Stimulated activated CD4-positive, alpha-beta T cell treated with anti-CD3 and anti-CD28 coated beads, Interleukin-1b, Interleukin-23, amount 100 ng/mL, for 1 hour (primary cell): ENCODE measurements around the gene PES1.
"Not testable (repeated sequence)": the region's sequence is repeated elsewhere in the genome, so short reads cannot be mapped to it uniquely, and the experiment has no call there.

Source experiments
- DNase-seq, 2 donors: peaks; one replicate each; pipeline ENCODE4 v3.0.0-alpha.2; 2020; ENCODE audit warnings: low read depth in 2 of 2

The PES1 gene

GRCh38 chr22:30591588-30592359 lies at the start of gene PES1:
TSS of gene PES1 (minus strand) at chr22:30591910. CDS start at chr22:30591833, 77 bp downstream.
- peak; percentile 86 to 89 for DNase-seq

- DNase-seq, result no peak
These were observed 49.2 kb upstream of the PES1 start for GRCh38 chr22:30640839-30641430.

GRCh38 chr22:30640361-30640760 lies 48.7 kb upstream of the PES1 start:
- no peak for DNase-seq

- DNase-seq, result no peak
These were observed 46.0 kb upstream of the PES1 start for GRCh38 chr22:30637701-30638114.

- no peak for DNase-seq
These were observed 44.7 kb upstream of the PES1 start for GRCh38 chr22:30636226-30637077.

GRCh38 chr22:30635273-30636225 lies 43.8 kb upstream of the PES1 start, which contains the start of gene SLC35E4:
TSS of gene SLC35E4 (plus strand) at chr22:30635781. CDS start at chr22:30636451, 670 bp downstream.
- DNase-seq, result peak; percentile 92 to 99

- peak; percentile 80 to 89 for DNase-seq
These were observed 42.9 kb upstream of the PES1 start for GRCh38 chr22:30634471-30635233.

GRCh38 chr22:30631469-30631868 lies 39.8 kb upstream of the PES1 start:
- not testable (repeated sequence) for DNase-seq

GRCh38 chr22:30628491-30628890 lies 36.8 kb upstream of the PES1 start:
- DNase-seq, result no peak

- DNase-seq, result no peak
These were observed 35.8 kb upstream of the PES1 start for GRCh38 chr22:30627471-30627870.

- no peak for DNase-seq
These were observed 34.7 kb upstream of the PES1 start for GRCh38 chr22:30626413-30626812.

- DNase-seq, result not testable (repeated sequence)
These were observed 28.2 kb upstream of the PES1 start for GRCh38 chr22:30619909-30620308.

- no peak for DNase-seq
These were observed 26.1 kb upstream of the PES1 start for GRCh38 chr22:30617819-30618218.

- DNase-seq, result no peak
These were observed 23.8 kb upstream of the PES1 start for GRCh38 chr22:30615543-30615954.

GRCh38 chr22:30614879-30615278 lies 23.2 kb upstream of the PES1 start:
- no peak for DNase-seq

GRCh38 chr22:30614268-30614667 lies 22.6 kb upstream of the PES1 start:
- DNase-seq, result no peak

- DNase-seq, result no peak
These were observed 21.1 kb upstream of the PES1 start for GRCh38 chr22:30612789-30613188.

GRCh38 chr22:30611197-30611596 lies 19.5 kb upstream of the PES1 start:
- DNase-seq, result no peak

GRCh38 chr22:30610299-30610698 lies 18.6 kb upstream of the PES1 start:
- DNase-seq, result no peak
